Measurements from ENCODE around the gene EGFR. TPM values are rescaled to one million over a fixed set of nuclear protein-coding genes. Genes with fewer than 3 reads are reported as not detected.
A peak's percentile ranks its signal among the peaks of the same experiment; 100 is the strongest.

EGFR gene
- total and polyA plus RNA-seq, 7 donors, result 3.6 to 61.5 (median 35.6) TPM

- H3K27me3 ChIP-seq, result no peaks in the 10 kb centered on the region
- no peak overlapping the region for H3K4me3 ChIP-seq
- peaks cover 0 to 58% (median 36%) of the 10 kb centered on the region in 4 donors for H3K4me1 ChIP-seq
- TF ChIP-seq CTCF (IDR thresholded peaks at IDR 0.05), result no peak
- no peak for TF ChIP-seq EP300 (IDR thresholded peaks at IDR 0.05)
- TF ChIP-seq POLR2A (IDR thresholded peaks at IDR 0.05), result no peak
- TF ChIP-seq POLR2AphosphoS5 (IDR thresholded peaks at IDR 0.05), result no peak
- H3K36me3 ChIP-seq, result no peaks in the 10 kb centered on the region
- no peak for DNase-seq
- peak overlapping the region; percentile 72 to 84 (median 82) for H3K27ac ChIP-seq
- 72 to 84% methylated on average over 5 of the region's 5 CpGs for WGBS, 2 donors
- intact Hi-C loops (cut with DNase I), result no loop called here
- H3K9me3 ChIP-seq, result no peaks in the 10 kb centered on the region
Measured at GRCh38 chr7:55087521-55087961, 68.7 kb downstream of the EGFR start.

- 88 to 90% methylated on average over 6 of the region's 6 CpGs for WGBS, 2 donors
- DNase-seq, result no peak
- Histone ChIP-seq H3K36me3 (no peaks in the 10 kb centered on the region), H3K9me3 (no peaks in the 10 kb centered on the region), H3K4me3 (no peak overlapping the region), H3K27me3 (no peaks in the 10 kb centered on the region), H3K27ac (peak overlapping the region in 3 of 4 donors; percentile 80 to 84 (median 84)), H3K4me1 (peaks cover 0 to 56% (median 34%) of the 10 kb centered on the region in 4 donors)
- TF ChIP-seq EP300 (IDR thresholded peaks at IDR 0.05), result no peak
- TF ChIP-seq CTCF (IDR thresholded peaks at IDR 0.05), result no peak
- no peak for TF ChIP-seq POLR2AphosphoS5 (IDR thresholded peaks at IDR 0.05)
- no peak for TF ChIP-seq POLR2A (IDR thresholded peaks at IDR 0.05)
- intact Hi-C loops (cut with DNase I), result no loop called here
Measured at GRCh38 chr7:55088107-55088506, 69.3 kb downstream of the EGFR start.

- TF ChIP-seq EP300 (IDR thresholded peaks at IDR 0.05) (no peak), CTCF (IDR thresholded peaks at IDR 0.05) (no peak), POLR2AphosphoS5 (IDR thresholded peaks at IDR 0.05) (no peak)
- peak overlapping the region in 3 of 4 donors; percentile 80 to 84 (median 84) for H3K27ac ChIP-seq
- H3K9me3 ChIP-seq, result no peaks in the 10 kb centered on the region
- intact Hi-C loops (cut with DNase I), result no loop called here
- no peaks in the 10 kb centered on the region for H3K36me3 ChIP-seq
- 73 to 81% methylated on average over 7 of the region's 7 CpGs for WGBS, 2 donors
- no peaks in the 10 kb centered on the region for H3K27me3 ChIP-seq
- H3K4me1 ChIP-seq, result peaks cover 0 to 54% (median 36%) of the 10 kb centered on the region in 4 donors
- no peak for DNase-seq
- no peak overlapping the region for H3K4me3 ChIP-seq
Measured at GRCh38 chr7:55088620-55089019, 69.8 kb downstream of the EGFR start.

- intact Hi-C loops (cut with DNase I), result no loop called here
- no peak for TF ChIP-seq EP300 (IDR thresholded peaks at IDR 0.05)
- TF ChIP-seq POLR2A (IDR thresholded peaks at IDR 0.05), result no peak
- no peak for TF ChIP-seq POLR2AphosphoS5 (IDR thresholded peaks at IDR 0.05)
- TF ChIP-seq CTCF (IDR thresholded peaks at IDR 0.05), result no peak
- Histone ChIP-seq H3K36me3 (no peaks in the 10 kb centered on the region), H3K4me3 (no peak overlapping the region), H3K27me3 (no peaks in the 10 kb centered on the region), H3K9me3 (no peaks in the 10 kb centered on the region), H3K4me1 (peaks cover 0 to 34% (median 23%) of the 10 kb centered on the region in 4 donors), H3K27ac (no peak overlapping the region)
- no peak for DNase-seq
- 94 to 96% methylated on average over 15 of the region's 15 CpGs for WGBS, 2 donors
Measured at GRCh38 chr7:55092186-55092974, 73.6 kb downstream of the EGFR start.

Measured in sigmoid colon (tissue), 7 donors.